Fibroblast of lung (primary cell): ENCODE measurements around the gene SP6.

Experiments used
- CTCF ChIP-seq, 2 donors: IDR thresholded peaks in 1 of 2; conservative IDR thresholded peaks in 1 of 2; 1 replicate in 1 of 2; 2 replicates in 1 of 2; pipeline ENCODE4 v1.5.1; 2011 to 2012; ENCODE audit warnings: low read length in 2 of 2, control low read depth in 1 of 2, inconsistent platforms in 1 of 2, low read depth in 1 of 2, mild to moderate bottlenecking in 1 of 2
- EZH2 ChIP-seq: IDR thresholded peaks from 2 replicates; pipeline ENCODE4 v1.5.1; 2012; ENCODE audit warnings: low read length, control low read depth, mild to moderate bottlenecking; ENCODE audit errors: missing control alignments

- TF ChIP-seq CTCF (conservative IDR thresholded peaks at IDR 0.05 in 1 of 2, IDR thresholded peaks at IDR 0.05 in 1 of 2; ENCODE audit: low read depth in 1 of 2, low read length in 2 of 2) (no peak), EZH2 (no peak)
These were observed 5.9 kb upstream of the SP6 start for GRCh38 chr17:47856830-47857229.
